GM10266 (cell line): ENCODE data around the gene BNC1.
"Not testable (repeated sequence)": the region's sequence is repeated elsewhere in the genome, so short reads cannot be mapped to it uniquely, and the experiment has no call there.

ENCODE experiments used
- DNase-seq: peaks from one replicate; pipeline ENCODE4 v3.0.0; 2012; ENCODE audit errors: extremely low spot score
- TF ChIP-seq, protein P1 (sequence below): IDR thresholded peaks from 2 replicates; pipeline ENCODE4 v1.5.1; 2012; ENCODE audit warnings: mild to moderate bottlenecking, low read depth; ENCODE audit not compliant: control insufficient read depth, insufficient read depth; ENCODE audit errors: missing control alignments

BNC1 gene

GRCh38 chr15:83249030-83249343 lies 35.5 kb downstream of the BNC1 start:
- no peak for DNase-seq
- TF ChIP-seq, protein P1, sequence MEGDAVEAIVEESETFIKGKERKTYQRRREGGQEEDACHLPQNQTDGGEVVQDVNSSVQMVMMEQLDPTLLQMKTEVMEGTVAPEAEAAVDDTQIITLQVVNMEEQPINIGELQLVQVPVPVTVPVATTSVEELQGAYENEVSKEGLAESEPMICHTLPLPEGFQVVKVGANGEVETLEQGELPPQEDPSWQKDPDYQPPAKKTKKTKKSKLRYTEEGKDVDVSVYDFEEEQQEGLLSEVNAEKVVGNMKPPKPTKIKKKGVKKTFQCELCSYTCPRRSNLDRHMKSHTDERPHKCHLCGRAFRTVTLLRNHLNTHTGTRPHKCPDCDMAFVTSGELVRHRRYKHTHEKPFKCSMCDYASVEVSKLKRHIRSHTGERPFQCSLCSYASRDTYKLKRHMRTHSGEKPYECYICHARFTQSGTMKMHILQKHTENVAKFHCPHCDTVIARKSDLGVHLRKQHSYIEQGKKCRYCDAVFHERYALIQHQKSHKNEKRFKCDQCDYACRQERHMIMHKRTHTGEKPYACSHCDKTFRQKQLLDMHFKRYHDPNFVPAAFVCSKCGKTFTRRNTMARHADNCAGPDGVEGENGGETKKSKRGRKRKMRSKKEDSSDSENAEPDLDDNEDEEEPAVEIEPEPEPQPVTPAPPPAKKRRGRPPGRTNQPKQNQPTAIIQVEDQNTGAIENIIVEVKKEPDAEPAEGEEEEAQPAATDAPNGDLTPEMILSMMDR = no peak

- TF ChIP-seq, protein P1 = peak; percentile 85
- DNase-seq = peak; percentile 31
Measured at GRCh38 chr15:83248151-83249029, 36.1 kb downstream of the BNC1 start.

DNA sequence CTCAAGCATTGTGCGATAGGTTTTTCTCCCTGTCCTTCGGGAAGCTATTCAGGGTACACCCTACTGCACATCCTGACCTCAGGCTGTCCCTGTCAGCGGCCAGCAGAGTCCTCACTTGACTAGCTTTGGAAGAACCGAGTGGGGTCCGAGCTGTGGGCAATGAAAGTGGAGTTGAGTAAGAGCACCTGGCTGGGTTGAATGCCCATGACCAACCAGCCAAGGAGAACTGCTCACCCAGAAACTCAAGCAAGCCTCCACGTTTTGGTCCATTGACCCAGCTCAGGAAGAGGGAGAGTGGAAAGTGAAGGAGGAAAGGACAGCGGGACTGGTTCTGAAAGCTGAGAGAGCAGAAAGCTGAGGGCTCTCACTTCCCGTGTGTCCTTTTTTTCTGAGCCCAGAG lies 40.8 kb downstream of the BNC1 start:
- TF ChIP-seq, protein P1 = no peak
- no peak for DNase-seq

GRCh38 chr15:83230242-83230641 lies 54.2 kb downstream of the BNC1 start:
- TF ChIP-seq, protein P1 = no peak
- DNase-seq = no peak

DNA sequence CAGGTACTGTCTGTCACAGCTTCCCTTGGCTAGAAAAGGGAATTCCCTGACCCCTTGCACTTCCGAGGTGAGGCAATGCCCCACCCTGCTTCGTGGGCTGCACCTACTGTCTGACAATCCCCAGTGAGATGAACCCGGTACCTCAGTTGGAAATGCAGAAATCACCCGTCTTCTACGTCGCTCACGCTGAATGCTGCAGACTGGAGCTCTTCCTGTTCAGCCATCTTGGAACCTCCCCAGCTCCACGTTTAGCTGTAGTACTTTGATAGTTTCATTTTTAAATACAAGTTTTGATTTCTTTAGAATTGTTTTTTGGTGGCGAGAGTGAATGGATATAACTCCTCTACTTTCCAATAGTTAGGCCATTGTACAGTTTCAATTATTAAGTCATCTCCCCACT lies 59.0 kb downstream of the BNC1 start:
- TF ChIP-seq, protein P1 = no peak
- no peak for DNase-seq

GRCh38 chr15:83221781-83222180 lies 62.7 kb downstream of the BNC1 start:
- DNase-seq = not testable (repeated sequence)

GRCh38 chr15:83219026-83219425 lies 65.4 kb downstream of the BNC1 start:
- no peak for DNase-seq
- TF ChIP-seq, protein P1 = no peak
